NCI-H2227 treated with DMSO at 0.1 percent for 48 hours (cell line): ENCODE results near the gene TBC1D28.
A peak's percentile ranks its signal among the peaks of the same experiment; 100 is the strongest.
"Not testable (repeated sequence)": the region's sequence is repeated elsewhere in the genome, so short reads cannot be mapped to it uniquely, and the experiment has no call there.

ENCODE experiments used
- DNase-seq: peaks from one replicate; lab custom pipeline; 2025; lab: John Stamatoyannopoulos, UW

TBC1D28 gene

DNA sequence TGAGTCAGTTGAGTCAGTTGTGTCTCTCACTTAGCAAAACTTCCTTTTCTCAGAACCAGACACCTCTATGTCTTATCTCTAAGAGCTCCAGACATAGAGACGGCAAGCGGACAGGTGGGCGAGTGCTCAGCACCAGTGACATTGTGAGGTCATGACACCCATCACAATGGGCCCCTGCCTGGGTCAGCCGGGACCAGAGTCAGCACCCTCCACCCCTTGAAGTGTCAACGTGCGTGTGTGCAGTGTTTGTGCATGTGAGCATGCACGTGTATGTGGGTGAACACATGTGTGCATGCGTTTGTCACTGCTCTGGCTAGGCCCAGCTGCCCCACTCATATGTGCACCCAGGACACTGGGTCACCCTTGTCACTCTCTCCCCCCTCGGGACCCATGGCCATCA lies at the start of gene TBC1D28:
Gene TBC1D28 (minus strand): TSS at position 101 of the 400 bp plus-strand sequence. CDS start 3,039 bp downstream, outside the sequence.
- DNase-seq, result not testable (repeated sequence)

DNA sequence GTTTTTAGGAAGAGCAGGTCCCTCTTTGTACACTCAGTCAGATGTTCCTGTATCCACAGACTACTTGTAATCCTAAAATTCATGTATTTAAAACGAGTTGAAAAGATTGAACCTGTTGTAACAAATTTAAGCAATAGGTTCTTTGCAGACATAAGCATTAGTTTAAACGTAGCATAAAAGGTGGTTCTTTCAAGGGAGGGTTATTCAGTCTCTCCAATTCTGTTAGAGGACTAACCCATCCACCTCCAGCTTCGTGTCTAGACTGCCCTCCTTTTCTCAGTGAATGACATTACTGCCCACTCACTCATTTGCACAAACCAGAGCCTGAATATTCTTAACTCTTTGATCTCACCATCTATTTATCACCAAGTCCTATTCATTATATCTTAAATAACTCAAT lies 38.5 kb upstream of the TBC1D28 start:
- not testable (repeated sequence) for DNase-seq

DNA sequence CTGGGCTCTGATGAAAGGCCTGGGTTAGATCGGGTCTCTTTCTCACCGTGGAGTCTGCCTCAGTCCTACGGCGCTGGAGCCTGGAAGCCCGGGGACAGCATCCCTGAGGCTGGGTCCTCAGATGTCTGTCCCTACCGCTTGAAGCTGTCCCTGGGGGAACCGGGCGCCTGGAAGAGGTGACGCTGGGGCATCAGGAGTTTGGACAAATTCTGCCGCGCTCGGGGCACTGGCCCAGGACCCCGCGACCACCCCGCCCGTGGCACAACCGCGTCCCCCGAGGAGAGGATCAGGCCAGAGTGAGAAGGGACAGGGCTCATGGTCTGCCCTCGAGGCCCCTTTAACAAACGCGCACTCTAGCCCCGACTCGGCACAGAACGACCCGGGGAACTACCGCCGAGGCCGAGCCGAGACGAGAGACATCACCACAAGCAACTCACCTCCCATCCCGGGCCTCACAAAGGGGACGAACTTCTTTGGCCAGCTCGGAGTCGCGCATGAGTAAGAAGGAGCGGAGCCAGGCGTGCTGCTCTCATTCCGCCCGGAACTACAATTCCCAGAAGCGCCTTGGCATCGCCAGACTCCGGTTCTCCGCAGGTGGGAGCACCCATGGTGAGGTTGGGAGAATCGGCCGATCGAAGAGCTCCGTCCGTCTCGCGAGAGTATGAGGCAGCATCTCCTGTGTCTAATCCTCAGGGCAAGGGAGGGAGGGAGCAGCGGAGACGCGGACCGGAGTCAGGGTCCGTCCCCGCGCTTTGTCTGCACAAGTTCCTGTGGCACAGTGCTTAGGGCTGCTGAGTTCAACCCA lies 37.8 kb upstream of the TBC1D28 start, which contains the start of gene FOXO3B:
Gene FOXO3B (minus strand): TSS at position 548 of the 805 bp plus-strand sequence. CDS start 663 bp downstream, outside the sequence.
- peak; percentile 79 for DNase-seq

DNA sequence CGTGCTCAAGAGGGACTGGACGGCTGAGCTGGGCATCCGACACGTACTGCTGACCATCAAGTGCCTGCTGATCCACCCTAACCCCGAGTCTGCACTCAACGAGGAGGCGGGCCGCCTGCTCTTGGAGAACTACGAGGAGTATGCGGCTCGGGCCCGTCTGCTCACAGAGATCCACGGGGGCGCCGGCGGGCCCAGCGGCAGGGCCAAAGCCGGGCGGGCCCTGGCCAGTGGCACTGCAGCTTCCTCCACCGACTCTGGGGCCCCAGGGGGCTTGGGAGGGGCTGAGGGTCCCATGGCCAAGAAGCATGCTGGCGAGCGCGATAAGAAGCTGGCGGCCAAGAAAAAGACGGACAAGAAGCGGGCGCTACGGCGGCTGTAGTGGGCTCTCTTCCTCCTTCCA lies 33.2 kb upstream of the TBC1D28 start:
- not testable (repeated sequence) for DNase-seq

DNA sequence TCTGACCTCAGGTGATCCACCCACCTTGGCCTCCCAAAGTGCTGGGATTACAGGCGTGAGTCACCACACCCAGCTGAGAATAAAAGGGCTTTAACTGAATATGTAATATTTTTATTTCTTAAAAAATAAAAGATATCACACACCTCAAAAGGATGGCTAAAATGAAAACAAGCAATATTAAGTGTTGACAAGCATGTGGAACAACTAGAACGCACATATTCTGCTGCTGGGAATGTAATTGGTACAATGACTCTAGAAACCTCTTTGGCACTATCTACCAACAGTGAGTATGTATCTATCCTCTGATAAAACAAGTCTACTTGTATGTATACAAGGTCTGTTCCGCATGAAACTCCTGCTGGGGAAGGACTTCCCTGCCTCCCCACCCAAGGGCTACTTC lies 32.7 kb upstream of the TBC1D28 start:
- DNase-seq, result not testable (repeated sequence)

DNA sequence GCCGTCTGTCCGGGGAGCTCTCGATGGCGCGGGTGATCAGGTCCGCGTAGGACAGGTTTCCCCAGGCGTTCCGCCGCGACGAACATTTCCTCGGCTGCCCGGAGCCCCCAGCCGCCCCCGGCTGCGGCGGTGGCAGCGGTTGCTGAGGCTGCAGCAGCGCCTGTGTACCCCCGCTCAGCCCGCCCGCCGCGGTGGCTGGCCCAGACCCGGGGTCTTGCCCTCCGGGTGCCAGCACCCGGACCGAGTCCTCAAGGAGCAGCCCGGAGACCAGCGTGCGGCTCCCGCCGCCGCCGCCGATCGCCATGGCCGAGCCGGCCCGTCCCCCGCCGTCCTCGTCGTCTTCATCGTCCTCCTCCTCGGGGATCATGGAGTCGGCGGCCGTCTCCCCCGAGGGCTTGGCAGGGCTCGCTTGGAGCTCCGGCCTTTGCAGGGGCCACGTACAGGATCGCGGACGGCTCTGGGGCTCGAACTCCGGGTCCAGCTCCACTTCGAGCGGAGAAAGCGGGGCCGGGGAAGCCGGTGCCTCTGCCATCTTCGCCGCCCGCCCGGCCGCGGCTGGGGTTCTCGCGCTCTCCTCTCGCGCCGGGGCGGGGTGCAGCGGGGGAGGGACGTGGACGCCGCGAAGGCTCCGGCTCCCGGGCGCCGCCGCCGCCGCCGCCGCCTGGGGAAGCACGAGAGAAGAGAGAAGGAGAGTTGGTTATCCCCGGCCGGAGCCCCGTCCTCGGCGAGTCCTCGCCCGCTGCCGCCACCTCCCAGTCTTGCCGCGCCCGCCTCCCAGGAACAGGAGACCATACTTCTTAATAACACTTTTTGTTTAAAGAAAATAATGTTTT lies 28.4 kb upstream of the TBC1D28 start:
- not testable (repeated sequence) for DNase-seq

DNA sequence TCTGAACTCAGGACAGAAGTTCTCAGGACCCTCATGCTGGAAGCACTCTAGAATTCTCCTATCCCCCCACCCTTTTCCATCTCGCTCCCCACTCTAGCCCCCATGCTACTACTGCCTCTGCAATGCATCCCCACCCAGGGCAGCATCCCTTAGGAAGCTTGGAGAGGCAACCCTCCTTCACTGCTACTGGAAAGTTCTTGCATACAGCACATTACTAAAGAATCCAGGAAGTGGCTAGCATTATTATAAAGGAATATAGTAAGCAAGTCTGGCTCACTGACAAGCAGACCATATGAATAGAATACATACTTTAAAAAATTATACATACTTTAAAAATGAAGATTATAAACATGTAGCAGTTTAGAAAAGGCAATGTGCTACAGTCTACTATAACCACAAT lies 24.4 kb upstream of the TBC1D28 start:
- DNase-seq, result not testable (repeated sequence)

DNA sequence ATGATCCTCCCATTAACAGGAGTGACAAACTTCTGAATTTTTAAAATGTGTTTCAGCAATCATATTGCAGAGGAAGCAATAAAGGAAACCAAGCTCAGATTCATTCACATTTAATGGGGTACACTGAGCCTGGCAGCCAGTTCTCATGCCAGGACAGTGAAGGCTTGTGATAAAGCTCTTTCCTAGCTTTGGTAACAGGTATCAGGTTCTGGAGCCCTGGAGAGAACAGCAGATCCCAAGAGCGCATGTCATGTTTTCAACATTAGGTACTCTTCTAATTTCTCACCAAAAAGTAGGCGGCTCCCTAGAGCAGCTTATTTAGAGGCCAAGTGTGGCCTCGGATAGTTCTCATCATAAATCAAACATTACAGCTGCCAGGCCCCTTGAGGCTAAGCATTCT lies 23.3 kb upstream of the TBC1D28 start:
- DNase-seq, result not testable (repeated sequence)

DNA sequence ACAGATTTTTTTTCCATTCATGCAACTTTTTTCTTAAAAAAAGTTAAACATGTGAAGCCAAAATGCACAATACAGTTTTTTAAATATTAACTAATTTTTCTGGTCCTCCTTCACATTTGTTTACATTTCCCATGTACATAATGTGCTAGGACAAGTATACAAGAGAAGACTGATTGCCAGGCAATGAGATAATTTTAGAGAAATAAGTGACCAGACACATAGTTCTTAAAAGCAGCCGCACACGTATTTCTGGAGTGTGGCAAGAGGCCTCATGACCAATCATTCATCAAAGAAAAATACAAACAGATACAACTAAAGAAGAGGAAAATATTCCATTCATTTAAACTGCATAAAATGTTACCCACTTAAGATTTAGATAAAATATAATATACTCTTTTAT lies 22.1 kb upstream of the TBC1D28 start:
- DNase-seq, result not testable (repeated sequence)

DNA sequence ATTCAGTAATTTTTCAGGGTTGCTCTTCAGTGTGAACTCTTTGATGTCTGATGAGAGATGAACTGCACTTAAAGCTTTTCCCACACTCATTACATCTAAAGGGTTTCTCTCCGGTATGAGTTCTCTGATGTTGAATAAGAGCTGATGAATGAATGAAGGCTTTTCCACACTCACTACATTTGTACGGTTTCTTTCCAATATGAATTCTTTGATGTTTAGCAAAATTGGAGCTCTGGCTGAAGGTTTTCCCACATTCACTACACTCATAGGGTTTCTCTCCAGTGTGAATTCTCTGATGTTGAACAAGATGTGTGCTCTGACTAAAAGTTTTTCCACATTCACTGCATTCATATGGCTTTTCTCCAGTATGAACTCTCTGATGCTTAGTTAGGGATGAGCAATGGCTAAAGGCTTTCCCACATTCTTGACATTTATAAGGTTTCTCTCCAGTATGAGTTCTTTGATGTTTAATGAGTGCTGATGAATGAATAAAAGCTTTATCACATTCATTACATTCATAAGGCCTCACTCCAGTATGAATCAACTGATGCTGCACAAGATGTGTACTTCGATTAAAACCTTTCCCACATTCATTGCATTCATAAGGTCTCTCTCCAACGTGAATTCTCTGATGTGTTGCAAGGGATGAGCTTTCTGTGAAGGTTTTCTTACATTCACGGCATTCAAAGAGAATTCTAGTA lies 17.9 kb upstream of the TBC1D28 start:
- DNase-seq, result not testable (repeated sequence)

DNA sequence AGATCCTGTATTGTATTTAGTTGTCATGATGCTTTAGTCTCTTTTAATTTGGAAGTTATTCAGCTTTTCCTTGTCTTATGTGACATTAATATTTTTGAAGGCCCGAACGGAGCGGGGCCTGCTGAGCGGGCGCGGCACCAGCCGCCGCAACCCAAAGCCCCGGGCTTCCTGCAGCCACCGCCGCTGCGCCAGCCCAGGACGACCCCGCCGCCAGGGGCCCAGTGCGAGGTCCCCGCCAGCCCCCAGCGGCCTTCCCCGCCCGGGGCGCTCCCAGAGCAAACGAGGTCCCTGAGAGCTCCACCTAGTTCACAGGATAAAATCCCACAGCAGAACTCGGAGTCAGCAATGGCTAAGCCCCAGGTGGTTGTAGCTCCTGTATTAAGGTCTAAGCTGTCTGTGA lies 5.9 kb upstream of the TBC1D28 start:
- not testable (repeated sequence) for DNase-seq

DNA sequence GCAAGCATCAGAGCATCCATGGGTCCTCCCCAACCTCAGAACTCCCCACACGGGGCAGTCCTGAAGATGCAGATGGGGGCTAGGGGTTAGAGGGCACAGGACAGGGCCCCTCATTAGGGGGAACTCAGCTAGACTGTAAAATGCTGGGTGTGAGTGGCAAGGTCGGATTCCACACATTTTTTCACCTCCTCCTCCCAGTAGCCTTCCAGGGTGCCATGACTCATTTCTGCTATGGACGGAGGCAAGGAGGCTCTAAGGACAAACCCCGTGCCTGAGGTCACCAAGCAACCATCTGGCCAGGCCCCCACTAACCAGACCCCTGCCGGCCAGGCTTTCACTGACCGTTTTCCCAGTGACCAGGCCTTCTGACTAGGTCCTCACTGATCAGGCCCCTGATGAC lies 1.1 kb downstream of the TBC1D28 start:
- DNase-seq, result not testable (repeated sequence)

DNA sequence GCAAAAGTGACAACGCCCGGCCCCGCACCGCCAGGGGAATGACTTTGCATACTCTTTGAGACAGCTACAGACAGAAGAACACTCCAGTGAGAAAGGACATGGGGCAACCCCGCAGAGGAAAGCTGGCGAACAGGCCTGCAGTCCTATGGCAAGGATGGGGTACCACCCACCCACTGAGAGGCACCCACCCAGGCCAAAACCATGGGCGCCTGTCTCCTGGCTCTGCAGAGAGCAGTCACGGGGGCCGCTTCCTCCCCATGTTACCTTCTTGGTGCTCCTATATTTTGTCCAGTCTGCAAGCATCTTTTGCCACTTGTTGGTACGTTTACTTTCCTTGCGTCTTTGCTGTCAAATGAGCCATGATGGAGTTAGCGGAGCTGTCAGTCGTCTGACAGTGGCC lies 5.8 kb downstream of the TBC1D28 start:
- DNase-seq, result not testable (repeated sequence)

DNA sequence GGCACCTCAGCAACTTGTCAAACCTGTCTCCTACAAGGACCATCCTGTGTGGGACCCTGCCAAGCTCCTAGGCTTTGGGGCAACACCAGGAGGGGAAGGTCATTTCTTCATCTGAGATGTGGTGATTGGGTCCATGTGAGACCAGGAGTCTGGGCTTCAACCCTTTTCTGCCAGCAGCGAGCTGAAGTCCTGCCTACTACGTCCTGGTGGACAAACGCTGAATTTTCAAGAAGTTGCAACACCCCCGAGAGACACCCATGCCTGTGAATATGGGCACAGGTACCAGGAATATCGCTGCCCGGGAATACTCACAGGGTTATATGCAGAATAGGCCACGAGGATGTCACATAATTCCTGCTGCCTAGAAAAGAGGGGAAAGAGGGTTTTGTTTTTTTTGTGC lies 8.0 kb downstream of the TBC1D28 start:
- DNase-seq, result not testable (repeated sequence)

DNA sequence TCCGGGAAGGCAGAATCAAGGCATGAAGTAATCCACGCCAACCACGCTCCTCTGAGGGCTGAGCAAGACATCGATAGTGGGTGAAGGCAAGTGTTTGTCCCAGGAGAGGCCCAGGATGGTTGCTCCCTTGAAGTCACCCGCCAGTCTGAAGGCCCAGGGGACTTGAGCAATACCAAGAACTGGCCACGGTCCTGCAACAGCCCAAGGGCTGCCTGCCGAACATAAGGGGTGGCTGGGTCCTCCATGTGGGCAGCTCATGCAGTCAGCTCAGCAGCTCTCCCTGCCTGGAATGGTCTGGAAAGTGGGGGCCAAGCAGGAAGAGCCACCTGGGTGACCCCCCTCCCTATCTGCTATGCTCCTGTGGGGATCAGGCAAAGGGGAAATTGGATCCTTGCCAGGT lies 8.4 kb downstream of the TBC1D28 start:
- not testable (repeated sequence) for DNase-seq

DNA sequence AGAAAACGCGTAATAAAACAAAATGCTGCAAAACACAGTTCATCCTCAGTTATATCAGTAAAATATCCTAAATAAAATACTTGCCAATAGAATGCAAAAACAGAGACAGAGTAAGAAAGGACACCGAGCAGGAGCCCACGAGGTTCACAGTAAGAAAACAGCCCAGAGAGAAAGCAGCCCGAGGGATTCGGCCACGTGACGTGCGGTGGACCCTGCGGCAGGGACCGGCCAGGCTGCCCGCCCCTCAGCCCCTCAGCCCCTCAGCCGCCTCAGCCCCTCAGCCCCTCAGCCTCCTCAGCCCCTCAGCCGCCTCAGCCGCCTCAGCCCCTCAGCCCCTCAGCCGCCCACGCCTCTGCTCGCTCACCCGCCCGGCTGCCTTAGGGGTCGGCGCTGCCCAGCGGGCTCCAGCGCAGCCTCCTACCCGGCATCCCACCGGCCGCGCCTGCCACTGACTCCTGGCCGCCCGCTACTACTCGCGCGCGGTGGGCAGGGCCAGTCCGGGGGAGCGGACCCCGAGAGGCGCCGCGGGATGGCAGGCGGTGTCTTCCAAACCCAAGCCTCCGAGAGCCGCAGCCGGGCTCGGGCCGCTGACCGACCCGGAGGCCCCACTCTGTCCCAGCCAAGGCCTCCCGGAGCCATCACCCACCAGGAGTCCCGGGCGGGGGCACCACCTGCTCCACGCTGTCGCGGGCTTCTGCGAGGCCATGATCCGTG lies 9.5 kb downstream of the TBC1D28 start:
- DNase-seq, result not testable (repeated sequence)

DNA sequence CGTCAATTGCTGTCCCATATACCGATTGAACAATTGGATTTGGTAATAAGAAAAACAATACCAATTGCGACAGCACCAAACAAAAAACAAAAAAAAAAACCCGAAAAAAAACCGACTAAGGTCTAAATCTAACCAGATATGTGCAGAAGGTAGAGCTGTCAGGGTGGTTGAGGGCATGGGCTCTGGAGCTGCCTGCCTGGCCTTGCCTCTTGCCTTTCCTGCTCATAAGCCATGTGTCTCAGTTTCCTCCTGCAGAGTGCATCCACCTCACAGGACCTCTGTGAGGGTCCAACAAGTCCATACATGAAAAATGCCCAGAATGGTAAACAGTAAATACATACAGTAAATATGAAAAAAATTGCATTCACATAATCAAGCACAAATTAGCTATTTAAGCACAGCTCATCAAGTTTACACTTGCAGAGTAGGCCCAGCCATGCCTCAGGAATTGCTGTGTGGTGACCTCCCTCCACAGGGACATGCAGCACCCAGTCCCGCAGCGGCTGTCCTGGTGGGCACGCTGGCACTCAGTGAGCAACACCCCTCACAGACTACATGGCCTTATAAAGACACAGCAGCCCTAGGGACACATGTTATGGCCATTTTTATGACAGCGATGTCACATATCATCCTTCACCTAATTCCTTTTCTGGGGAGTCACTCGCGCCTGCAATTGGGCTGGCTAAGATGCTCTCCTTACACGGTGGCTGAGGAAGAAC lies 17.9 kb downstream of the TBC1D28 start:
- no peak for DNase-seq

DNA sequence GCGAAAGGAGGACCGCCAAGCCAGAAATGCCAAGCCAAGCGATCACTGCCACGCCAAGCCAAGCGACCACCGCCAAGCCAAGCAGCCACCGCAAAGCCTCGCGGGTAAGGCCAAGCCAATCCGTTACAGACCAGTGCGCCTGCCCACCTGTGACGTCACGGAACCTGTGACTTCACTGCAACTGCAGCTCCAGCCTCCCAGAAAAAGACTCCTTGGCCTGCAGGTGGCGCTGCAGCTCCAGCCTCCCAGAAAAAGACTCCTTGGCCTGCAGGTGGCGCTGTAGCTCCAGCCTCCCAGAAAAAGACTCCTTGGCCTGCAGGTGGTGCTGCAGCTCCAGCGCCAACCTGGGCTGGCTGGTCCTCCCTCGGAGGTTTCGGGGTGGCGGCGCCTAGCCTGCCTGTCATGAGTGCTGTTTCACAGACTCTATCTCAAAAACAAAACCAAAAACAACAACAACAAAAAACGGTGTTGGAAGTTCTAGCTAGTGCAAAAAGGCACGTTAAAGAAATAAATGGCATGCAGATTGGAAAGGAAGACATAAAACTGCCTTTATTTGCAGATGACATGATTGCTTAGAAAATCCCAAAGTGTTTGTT lies 18.6 kb downstream of the TBC1D28 start:
- DNase-seq, result peak; percentile 51

DNA sequence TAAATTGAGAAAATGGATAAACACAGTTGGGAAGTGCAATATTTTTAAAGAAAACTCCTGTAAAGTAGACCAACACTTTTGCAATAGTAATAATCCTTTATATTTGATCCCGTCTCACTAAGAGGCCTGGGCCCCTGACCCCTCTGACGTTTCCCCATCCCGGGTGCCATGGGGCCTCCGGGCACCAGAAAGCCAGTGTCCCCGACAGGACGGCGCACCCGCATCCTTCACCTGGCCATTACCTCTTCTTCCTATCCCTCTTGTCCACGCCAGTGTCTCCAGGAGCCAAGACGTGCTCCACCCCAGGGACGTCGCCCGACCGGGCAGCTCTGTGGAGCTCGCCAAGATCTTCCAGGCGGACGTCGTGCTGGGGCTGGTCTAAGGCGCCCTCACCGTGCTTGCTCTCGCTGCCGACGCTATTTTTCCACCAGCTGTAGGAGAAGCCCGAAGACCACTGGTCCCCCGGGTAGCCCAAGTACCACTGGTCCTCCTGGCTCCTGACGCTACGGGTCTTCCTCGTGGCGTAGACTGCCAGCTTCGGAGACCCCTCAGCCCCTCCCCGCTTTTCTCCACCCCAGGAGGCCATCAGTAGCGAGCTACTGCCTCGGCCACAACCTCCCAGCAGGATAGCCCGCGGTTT lies 19.2 kb downstream of the TBC1D28 start:
- DNase-seq, result not testable (repeated sequence)

DNA sequence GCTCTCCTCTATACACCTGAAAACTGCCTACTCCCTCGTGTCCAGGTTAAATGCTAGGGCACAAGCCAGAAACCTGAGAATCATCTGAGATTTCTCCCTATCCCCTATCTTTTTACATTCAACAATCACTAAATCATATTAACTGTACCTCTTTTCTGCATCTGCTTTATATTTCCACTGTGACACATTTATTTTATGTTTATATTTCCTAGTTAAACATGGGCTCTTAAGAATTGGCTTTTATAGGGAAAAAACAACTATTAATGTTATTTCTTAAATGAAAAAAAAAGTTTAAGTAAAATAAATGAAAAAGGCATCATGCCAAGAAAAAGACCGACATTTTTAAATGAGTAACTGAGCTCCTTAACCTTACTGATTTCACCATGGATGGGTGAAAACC lies 26.6 kb downstream of the TBC1D28 start:
- DNase-seq, result not testable (repeated sequence)
